Spinal cord (tissue), 10 donors: ENCODE results near the gene SP5. TPM values are rescaled to one million over a fixed set of nuclear protein-coding genes. Genes with fewer than 3 reads are reported as not detected.
A peak's percentile ranks its signal among the peaks of the same experiment; 100 is the strongest.
"Not testable (repeated sequence)": the region's sequence is repeated elsewhere in the genome, so short reads cannot be mapped to it uniquely, and the experiment has no call there.

Experiments
- DNase-seq, 6 donors: peaks; one replicate each; pipeline versions ENCODE4 v3.0.0 to v3.0.0-alpha.2; 2013 to 2015; ENCODE audit warnings: low spot score in 6 of 6, low read depth in 4 of 6
- H3K27ac ChIP-seq: one replicate; pipeline ENCODE4 v1.5.1; 2013; ENCODE audit warnings: low read depth, low read length, control low read depth
- H3K27me3 ChIP-seq: one replicate; pipeline ENCODE4 v1.6.1; 2013; ENCODE audit warnings: low read length; ENCODE audit not compliant: control insufficient read depth, insufficient read depth
- H3K36me3 ChIP-seq: one replicate; pipeline ENCODE4 v1.6.1; 2013; ENCODE audit warnings: low read length; ENCODE audit not compliant: control insufficient read depth, insufficient read depth
- H3K4me1 ChIP-seq: one replicate; pipeline ENCODE4 v1.6.1; 2013; ENCODE audit warnings: low read length; ENCODE audit not compliant: control insufficient read depth, insufficient read depth
- H3K4me3 ChIP-seq: one replicate; pipeline ENCODE4 v1.5.1; 2013; ENCODE audit warnings: low read depth, low read length, control low read depth
- H3K9me3 ChIP-seq: one replicate; pipeline ENCODE4 v1.6.1; 2013; ENCODE audit warnings: low read length; ENCODE audit not compliant: control insufficient read depth, insufficient read depth
- WGBS: methylation state at CpG from one replicate; pipeline ENCODE4 v1.1.5; 2013; ENCODE audit warnings: missing lambda C conversion rate; ENCODE audit not compliant: insufficient coverage; 5-methylcytosine and 5-hydroxymethylcytosine counted together
- polyA plus RNA-seq, 2 donors: library from polyadenylated mRNA; unstranded; fragments of 120-200 nt; gene quantifications; one replicate each; pipeline ENCODE4 v1.2.1, GENCODE V29; 2013; ENCODE audit not compliant: insufficient read length in 2 of 2
- total RNA-seq, 2 donors: library from RNA; depleted of rRNA in 1 of 2; stranded (reverse); fragments of 120-200 nt in 1 of 2; fragments of >200 nt in 1 of 2; gene quantifications; one replicate each; pipeline versions ENCODE4 v1.2.3 to v1.2.4, GENCODE V29; 2013 to 2014
- donor health status: healthy.

SP5 gene
- total and polyA plus RNA-seq, 4 donors, result 0.99 to 5.5 (median 3.0) TPM

GRCh38 chr2:170744248-170745002, 29.3 kb downstream of the SP5 start:
- Histone ChIP-seq H3K9me3 (no peaks in the 10 kb centered on the region), H3K27ac (no peak overlapping the region), H3K4me3 (no peak overlapping the region), H3K27me3 (no peaks in the 10 kb centered on the region), H3K36me3 (no peaks in the 10 kb centered on the region), H3K4me1 (no peaks in the 10 kb centered on the region)
- WGBS, result 96% methylated on average over 9 of the region's 14 CpGs
- DNase-seq, result no peak

- H3K27me3 ChIP-seq, result no peaks in the 10 kb centered on the region
- H3K4me1 ChIP-seq, result no peaks in the 10 kb centered on the region
- no peak overlapping the region for H3K4me3 ChIP-seq
- H3K27ac ChIP-seq, result no peak overlapping the region
- no CpG with 5 or more reads among the region's 6 CpGs for WGBS
- H3K36me3 ChIP-seq, result no peaks in the 10 kb centered on the region
- no peak for DNase-seq
- H3K9me3 ChIP-seq, result no peaks in the 10 kb centered on the region
Observed at GRCh38 chr2:170745305-170745704, 30.2 kb downstream of the SP5 start.

GRCh38 chr2:170747921-170748320, 32.8 kb downstream of the SP5 start:
- Histone ChIP-seq H3K27me3 (no peaks in the 10 kb centered on the region), H3K27ac (no peak overlapping the region), H3K36me3 (no peaks in the 10 kb centered on the region), H3K9me3 (no peaks in the 10 kb centered on the region), H3K4me1 (no peaks in the 10 kb centered on the region), H3K4me3 (no peak overlapping the region)
- DNase-seq, result no peak
- no CpG with 5 or more reads among the region's 4 CpGs for WGBS

GRCh38 chr2:170751555-170751954, 36.4 kb downstream of the SP5 start:
- not testable (repeated sequence) for H3K27ac ChIP-seq, H3K4me1 ChIP-seq, H3K4me3 ChIP-seq, H3K27me3 ChIP-seq, DNase-seq, H3K36me3 ChIP-seq, H3K9me3 ChIP-seq
- WGBS, result 95% methylated on average over 11 of the region's 12 CpGs

- no peak for DNase-seq
- H3K9me3 ChIP-seq, result no peaks in the 10 kb centered on the region
Observed at GRCh38 chr2:170761572-170761971, 46.4 kb downstream of the SP5 start.

GRCh38 chr2:170762760-170763159, 47.6 kb downstream of the SP5 start:
- DNase-seq, result no peak
- Histone ChIP-seq H3K36me3 (no peaks in the 10 kb centered on the region), H3K4me3 (no peak overlapping the region), H3K9me3 (no peaks in the 10 kb centered on the region), H3K27me3 (no peaks in the 10 kb centered on the region), H3K4me1 (no peaks in the 10 kb centered on the region), H3K27ac (no peak overlapping the region)
- 90% methylated on average over 7 of the region's 7 CpGs for WGBS

More at GRCh38 chr2:170761572-170761971, 46.4 kb downstream of the SP5 start:
- no peaks in the 10 kb centered on the region for H3K27me3 ChIP-seq
- no peak overlapping the region for H3K27ac ChIP-seq
- no peaks in the 10 kb centered on the region for H3K36me3 ChIP-seq
- H3K4me3 ChIP-seq, result no peak overlapping the region
- no peaks in the 10 kb centered on the region for H3K4me1 ChIP-seq

GRCh38 chr2:170763232-170763631, 48.1 kb downstream of the SP5 start:
- DNase-seq, result no peak
- no peaks in the 10 kb centered on the region for H3K4me1 ChIP-seq
- WGBS, result 89% methylated on average over 4 of the region's 4 CpGs
- H3K4me3 ChIP-seq, result no peak overlapping the region
- no peak overlapping the region for H3K27ac ChIP-seq
- no peaks in the 10 kb centered on the region for H3K9me3 ChIP-seq
- no peaks in the 10 kb centered on the region for H3K27me3 ChIP-seq
- no peaks in the 10 kb centered on the region for H3K36me3 ChIP-seq

- Histone ChIP-seq H3K27me3 (no peaks in the 10 kb centered on the region), H3K36me3 (no peaks in the 10 kb centered on the region), H3K4me1 (no peaks in the 10 kb centered on the region), H3K4me3 (no peak overlapping the region), H3K27ac (no peak overlapping the region), H3K9me3 (no peaks in the 10 kb centered on the region)
- no peak for DNase-seq
- WGBS, result no CpG with 5 or more reads among the region's 2 CpGs
Observed at GRCh38 chr2:170764880-170765261, 49.7 kb downstream of the SP5 start.

- Histone ChIP-seq H3K36me3 (no peaks in the 10 kb centered on the region), H3K9me3 (no peaks in the 10 kb centered on the region), H3K27ac (no peak overlapping the region), H3K27me3 (no peaks in the 10 kb centered on the region), H3K4me1 (peaks cover 10% of the 10 kb centered on the region), H3K4me3 (no peak overlapping the region)
- no CpG with 5 or more reads among the region's 4 CpGs for WGBS
- peak in 1 of 6 donors; percentile 29 for DNase-seq
Observed at GRCh38 chr2:170766693-170767092, 51.6 kb downstream of the SP5 start.
